Measurements from ENCODE around the gene ADAMTSL1. TPM values are rescaled to one million over a fixed set of nuclear protein-coding genes. Genes with fewer than 3 reads are reported as not detected.

Gene ADAMTSL1
- total and polyA plus RNA-seq, 9 donors = 1.2 to 20.0 (median 6.1) TPM

- H3K4me1 ChIP-seq (ENCODE audit: insufficient read depth) = no peaks in the 10 kb centered on the region
- H3K36me3 ChIP-seq = no peaks in the 10 kb centered on the region
- TF ChIP-seq CTCF (IDR thresholded peaks at IDR 0.05) (no peak), POLR2A (IDR thresholded peaks at IDR 0.05) (no peak), EP300 (IDR thresholded peaks at IDR 0.05) (no peak)
- H3K4me3 ChIP-seq = no peak overlapping the region
- 62 to 84% (median 67%) methylated on average over 2 of the region's 2 CpGs for WGBS, 3 donors
- intact Hi-C loops (cut with DNase I) = no loop called here
- no peak for DNase-seq
- no peaks in the 10 kb centered on the region for H3K27me3 ChIP-seq
- H3K9me3 ChIP-seq = no peaks in the 10 kb centered on the region
- no peak overlapping the region for H3K27ac ChIP-seq
These were observed 461.6 kb downstream of the ADAMTSL1 start for GRCh38 chr9:18935541-18935940.

- Histone ChIP-seq H3K27ac (no peak overlapping the region), H3K4me1 (ENCODE audit: insufficient read depth) (no peaks in the 10 kb centered on the region), H3K36me3 (no peaks in the 10 kb centered on the region), H3K9me3 (no peaks in the 10 kb centered on the region), H3K4me3 (no peak overlapping the region), H3K27me3 (no peaks in the 10 kb centered on the region)
- no peak for TF ChIP-seq EP300 (IDR thresholded peaks at IDR 0.05)
- TF ChIP-seq CTCF (IDR thresholded peaks at IDR 0.05) = no peak
- TF ChIP-seq POLR2A (IDR thresholded peaks at IDR 0.05) = no peak
- WGBS, 3 donors = 51 to 65% (median 57%) methylated on average over 7 of the region's 7 CpGs
- no peak for DNase-seq
- intact Hi-C loops (cut with DNase I) = no loop called here
These were observed 462.3 kb downstream of the ADAMTSL1 start for GRCh38 chr9:18936094-18936871.

- no peaks in the 10 kb centered on the region for H3K9me3 ChIP-seq
- H3K27ac ChIP-seq = no peak overlapping the region
- DNase-seq = no peak
- H3K36me3 ChIP-seq = no peaks in the 10 kb centered on the region
- no peak overlapping the region for H3K4me3 ChIP-seq
- 57 to 69% (median 60%) methylated on average over 5 of the region's 5 CpGs for WGBS, 3 donors
- H3K4me1 ChIP-seq (ENCODE audit: insufficient read depth) = no peaks in the 10 kb centered on the region
- intact Hi-C loops (cut with DNase I) = no loop called here
- H3K27me3 ChIP-seq = no peaks in the 10 kb centered on the region
- TF ChIP-seq EP300 (IDR thresholded peaks at IDR 0.05) (no peak), POLR2A (IDR thresholded peaks at IDR 0.05) (no peak), CTCF (IDR thresholded peaks at IDR 0.05) (no peak)
These were observed 466.0 kb downstream of the ADAMTSL1 start for GRCh38 chr9:18939943-18940342.

- H3K36me3 ChIP-seq = no peaks in the 10 kb centered on the region
- no peak overlapping the region for H3K27ac ChIP-seq
- intact Hi-C loops (cut with DNase I) = no loop called here
- H3K9me3 ChIP-seq = no peaks in the 10 kb centered on the region
- no peak for DNase-seq
- H3K4me1 ChIP-seq (ENCODE audit: insufficient read depth) = no peaks in the 10 kb centered on the region
- no peak overlapping the region for H3K4me3 ChIP-seq
- no peaks in the 10 kb centered on the region for H3K27me3 ChIP-seq
- 89 to 92% (median 90%) methylated on average over 8 of the region's 8 CpGs for WGBS, 3 donors
- TF ChIP-seq EP300 (IDR thresholded peaks at IDR 0.05) (no peak), POLR2A (IDR thresholded peaks at IDR 0.05) (no peak), CTCF (IDR thresholded peaks at IDR 0.05) (no peak)
These were observed 467.2 kb downstream of the ADAMTSL1 start for GRCh38 chr9:18941060-18941740.
